Measurements from ENCODE around the gene NTM.

GRCh38 chr11:131683131-131683530, 312.7 kb downstream of the NTM start:
- TF ChIP-seq CTCF (IDR thresholded peaks at IDR 0.05): no peak
- no peak for TF ChIP-seq POLR2A (IDR thresholded peaks at IDR 0.05)
- TF ChIP-seq POLR2AphosphoS5 (IDR thresholded peaks at IDR 0.05): no peak
- no peak for TF ChIP-seq EP300 (IDR thresholded peaks at IDR 0.05)
